GM15510 (cell line): ENCODE measurements around the gene GSX2.

Experiments used
- POLR2A ChIP-seq: IDR thresholded peaks from 3 replicates; pipeline ENCODE4 v1.6.1; 2011; ENCODE audit warnings: borderline replicate concordance; ENCODE audit not compliant: insufficient read length; ENCODE audit errors: extremely low read depth

Gene GSX2

DNA sequence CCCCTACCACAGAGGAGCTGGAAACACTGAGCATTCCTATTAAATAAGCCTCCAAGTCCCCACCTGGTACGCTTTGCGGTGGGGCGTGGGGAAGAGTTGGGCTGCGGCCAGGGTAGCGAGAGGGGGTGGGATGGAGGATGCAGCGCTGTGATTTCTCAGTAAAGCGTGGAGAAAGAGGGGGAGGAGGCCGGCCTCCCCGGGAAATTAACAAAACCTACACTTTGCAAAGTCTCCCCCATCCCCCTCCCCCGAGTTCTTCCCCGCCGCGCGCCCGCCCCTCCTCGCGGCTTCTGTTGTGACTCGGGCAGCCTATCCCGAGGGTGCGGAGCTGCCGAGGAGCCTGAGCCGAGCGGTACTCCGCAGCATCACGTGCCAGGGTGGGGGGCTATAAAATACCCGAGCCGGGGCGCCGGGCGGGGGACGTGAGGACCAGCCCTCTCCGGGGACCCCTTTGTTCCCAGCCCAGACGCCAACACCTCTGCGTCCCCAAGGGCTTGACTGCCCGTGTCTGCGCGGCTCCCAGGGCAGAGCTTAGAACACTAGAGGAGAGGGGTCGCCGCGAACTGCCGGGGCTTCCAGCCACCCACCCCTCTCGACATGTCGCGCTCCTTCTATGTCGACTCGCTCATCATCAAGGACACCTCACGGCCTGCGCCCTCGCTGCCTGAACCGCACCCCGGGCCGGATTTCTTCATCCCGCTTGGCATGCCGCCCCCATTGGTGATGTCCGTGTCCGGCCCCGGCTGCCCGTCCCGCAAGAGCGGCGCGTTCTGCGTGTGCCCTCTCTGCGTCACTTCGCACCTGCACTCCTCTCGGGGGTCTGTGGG is at the start of gene GSX2:
Gene GSX2 (plus strand): TSS at position 416 of the 827 bp plus-strand sequence. CDS start 182 bp downstream, at position 598.
- no peak for TF ChIP-seq POLR2A

DNA sequence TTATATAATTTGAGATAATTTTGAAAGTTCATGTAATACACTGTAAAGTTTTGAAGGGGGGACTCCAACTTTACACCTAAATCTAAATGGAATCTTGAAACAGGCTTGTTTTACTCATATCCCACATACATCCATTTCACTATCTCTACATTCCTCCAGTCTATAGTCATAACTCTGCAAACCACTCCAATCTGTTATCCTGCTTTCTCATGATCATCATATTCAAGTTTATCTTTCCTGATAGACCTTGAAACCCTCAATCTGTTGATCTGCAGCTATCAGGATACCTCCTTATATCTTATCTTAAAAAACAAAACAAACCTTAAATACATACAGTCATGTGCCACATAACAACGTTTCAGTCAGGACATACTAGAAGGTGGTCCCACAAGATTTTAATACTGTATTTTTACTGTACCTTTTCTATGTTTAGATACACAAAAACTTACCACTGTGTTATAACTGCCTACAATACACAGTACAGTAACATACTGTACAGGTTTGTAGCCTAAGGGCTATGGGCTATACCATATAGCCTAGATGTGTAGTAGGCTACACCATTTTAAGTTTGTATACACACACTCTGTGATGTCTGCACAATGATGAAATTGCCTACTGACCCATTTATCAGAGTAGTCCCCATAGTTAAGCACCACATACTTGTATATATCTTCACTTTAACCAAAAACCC is 49.6 kb upstream of the GSX2 start:
- TF ChIP-seq POLR2A, result no peak

DNA sequence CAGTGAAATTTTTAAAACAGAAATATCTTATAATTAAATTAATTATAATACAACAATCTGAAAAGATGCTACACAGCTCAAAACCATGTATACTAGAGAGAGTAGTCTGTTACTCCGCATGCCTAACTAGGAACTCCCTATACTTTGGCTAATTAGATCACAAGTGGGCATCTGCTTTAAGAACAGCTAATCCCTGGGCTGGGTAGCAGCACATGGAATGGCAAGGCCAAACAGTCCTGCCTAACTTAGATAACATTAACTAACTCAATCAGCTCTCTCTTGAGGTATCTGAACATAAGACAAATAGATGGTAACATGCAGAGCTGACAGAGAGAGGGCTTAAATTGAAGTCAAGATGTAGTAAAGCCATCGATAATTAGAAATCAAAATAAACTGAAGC is 45.5 kb upstream of the GSX2 start:
- no peak for TF ChIP-seq POLR2A

DNA sequence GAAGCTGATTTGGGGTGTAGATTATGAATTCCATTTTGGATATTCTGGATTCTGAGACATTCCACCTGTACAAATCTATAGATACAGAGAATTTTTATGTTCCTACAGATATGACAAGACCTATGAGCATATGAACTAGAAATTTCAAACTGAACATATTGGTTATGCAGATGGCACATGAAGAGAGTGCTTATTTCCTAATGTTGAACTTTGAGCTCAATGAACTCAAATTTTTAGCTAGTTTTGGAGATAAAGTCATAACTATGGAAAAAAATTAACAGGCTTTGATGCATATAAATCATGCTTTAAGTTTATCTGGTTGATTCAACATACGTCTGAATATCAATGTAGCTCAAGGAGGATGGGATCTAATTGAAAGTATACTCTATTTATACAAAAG is 44.5 kb upstream of the GSX2 start:
- no peak for TF ChIP-seq POLR2A

DNA sequence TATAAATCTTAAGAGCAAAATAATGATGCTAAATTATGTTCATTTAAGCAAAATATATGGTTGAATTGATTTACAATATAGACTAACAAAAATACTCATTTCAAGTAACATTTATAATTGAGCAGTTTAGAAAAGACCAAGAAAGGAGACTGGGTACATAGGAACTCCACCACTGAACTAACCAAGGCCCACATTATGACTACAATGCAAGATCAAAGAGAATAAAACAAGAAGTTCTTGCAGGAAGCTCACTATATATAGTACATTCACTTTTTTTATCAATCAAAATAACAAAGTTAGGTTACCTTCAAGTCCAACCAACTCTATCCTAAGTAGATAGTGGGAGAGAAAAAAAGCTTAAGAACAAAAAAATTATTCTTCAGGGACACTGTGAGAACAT is 43.6 kb upstream of the GSX2 start:
- TF ChIP-seq POLR2A, result no peak

DNA sequence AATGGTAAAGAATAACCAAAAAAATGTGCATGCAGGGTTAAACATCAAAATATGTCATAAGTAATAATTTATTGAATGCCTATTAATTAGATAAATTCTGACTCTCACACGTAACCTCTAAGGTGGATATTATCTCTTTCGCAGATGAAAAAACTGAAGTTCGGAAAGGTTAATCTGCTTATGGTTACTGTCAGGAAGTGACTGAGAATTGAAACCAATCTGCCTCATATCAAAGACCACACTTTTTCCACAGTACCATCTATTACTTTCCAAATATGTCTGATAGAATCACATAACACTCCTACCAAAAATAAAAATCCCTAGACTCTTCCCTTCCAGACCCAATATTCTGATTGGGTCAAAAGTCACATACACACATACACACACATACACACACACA is 41.8 kb upstream of the GSX2 start:
- no peak for TF ChIP-seq POLR2A

DNA sequence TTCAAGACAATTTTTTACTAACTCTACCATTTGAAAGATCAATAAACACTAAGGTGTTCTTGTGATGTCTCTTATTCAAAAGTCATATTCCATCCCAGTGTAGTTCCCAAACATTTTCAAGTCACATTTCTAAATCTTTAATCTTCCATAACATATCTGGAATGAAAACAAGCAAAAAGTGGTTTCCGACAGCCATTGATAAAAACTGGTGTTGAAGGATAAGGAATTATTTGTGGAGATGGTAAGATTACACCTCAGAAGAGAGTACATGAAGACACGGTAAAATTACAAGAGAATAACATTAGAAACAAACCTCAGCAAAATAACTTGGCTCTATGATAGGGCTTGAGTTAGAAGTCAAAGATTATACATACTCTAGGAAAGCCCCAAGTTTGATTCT is 39.8 kb upstream of the GSX2 start:
- no peak for TF ChIP-seq POLR2A

DNA sequence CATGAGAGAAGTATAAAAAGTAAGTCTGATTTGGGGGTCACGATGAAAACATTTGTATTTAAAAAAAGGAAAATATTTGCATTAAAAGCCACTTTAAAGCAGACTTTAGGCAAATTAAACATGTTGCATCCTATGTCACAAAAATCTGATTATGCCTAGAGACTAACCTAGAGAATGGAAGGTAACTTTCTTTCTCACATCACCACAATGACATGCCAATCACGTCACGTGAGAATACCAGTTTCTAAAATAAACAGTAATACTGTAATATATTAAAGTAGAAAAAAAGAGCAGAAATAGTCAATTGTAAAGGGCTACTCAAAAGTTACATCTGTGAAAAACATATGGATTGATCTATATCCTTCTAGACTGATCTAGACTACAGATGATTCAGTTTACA is 38.9 kb upstream of the GSX2 start:
- TF ChIP-seq POLR2A, result no peak

DNA sequence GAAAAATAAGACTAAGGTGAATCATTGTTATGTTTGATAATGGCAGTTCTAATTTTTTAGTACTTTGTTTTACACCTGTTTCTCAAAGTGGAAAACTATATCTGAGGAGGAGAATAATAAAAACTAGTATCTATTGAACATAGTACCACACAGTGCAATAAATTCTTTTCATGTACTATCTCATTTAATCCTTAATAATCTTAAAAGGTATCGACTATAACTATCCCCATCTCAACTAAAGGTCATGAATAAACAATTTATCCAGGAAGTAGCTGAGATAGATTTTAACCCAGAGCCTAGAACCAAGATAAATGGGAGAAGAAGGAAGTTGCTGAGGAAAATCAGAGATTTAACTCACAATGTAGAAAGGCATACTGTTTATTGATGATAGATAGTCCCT is 38.1 kb upstream of the GSX2 start:
- no peak for TF ChIP-seq POLR2A

DNA sequence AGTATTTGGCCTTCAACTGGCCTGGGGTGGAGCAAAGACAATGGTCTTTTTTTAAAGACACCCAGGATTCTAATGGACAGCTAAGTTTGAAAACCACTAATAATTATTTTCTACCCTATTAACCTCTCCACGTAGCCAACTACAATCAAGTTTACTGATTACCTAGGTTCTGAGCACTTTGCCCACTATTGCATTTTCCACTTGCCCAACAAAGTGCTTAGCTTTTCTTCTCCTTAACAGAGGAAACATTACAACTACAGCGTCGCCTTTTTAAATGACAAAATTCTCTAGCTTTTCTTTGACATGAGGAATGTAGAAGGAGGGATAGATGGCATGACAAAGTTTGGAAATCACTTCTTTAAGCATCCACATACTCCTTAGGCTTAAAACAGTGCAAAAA is 37.6 kb upstream of the GSX2 start:
- no peak for TF ChIP-seq POLR2A

DNA sequence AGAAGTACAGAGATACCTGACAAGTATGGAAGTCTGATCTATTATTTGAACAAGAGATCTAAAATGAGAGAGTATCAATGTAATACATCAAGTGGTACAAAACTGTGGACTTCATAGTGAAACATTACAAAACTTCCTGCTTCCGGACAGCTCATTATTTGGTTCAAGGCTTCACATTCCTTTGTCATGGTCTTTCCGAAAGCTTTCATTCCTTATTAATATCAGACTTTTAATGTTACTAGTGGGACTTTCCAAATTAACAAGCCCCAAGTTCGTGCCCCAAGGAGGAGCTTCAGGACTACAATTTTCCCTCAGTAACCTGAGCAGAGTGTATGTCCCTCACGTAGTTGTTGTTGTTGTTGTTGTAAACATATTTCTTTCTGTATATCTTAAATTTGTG is 36.7 kb upstream of the GSX2 start:
- no peak for TF ChIP-seq POLR2A

DNA sequence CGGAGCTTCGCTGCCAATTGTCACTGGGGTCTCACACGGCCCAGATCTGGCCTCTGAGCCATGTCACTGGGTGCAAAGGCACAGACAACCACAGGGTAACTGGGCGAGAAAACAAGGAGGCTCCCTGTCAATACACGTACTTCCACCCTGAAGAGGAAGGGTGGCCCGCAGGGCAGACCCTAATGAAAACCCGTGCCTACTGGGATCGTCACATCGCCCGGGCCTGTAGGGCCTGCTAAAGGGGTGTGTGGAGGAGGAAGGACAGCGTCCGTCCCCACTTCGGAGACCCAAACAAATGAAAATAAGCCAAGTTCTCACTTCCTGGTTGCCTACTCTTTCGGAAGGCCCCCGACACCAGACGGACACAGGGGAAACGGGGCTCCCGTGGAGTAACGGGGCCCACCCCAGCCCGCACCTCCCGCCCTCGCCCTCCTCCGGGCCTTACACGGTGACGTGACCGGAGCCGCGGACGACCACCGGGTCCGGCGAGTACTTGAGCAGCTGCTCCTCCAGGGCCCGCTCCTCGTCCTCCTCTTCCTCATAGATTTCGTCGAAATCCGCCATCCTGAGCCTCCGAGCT is 36.1 kb upstream of the GSX2 start:
- no peak for TF ChIP-seq POLR2A

DNA sequence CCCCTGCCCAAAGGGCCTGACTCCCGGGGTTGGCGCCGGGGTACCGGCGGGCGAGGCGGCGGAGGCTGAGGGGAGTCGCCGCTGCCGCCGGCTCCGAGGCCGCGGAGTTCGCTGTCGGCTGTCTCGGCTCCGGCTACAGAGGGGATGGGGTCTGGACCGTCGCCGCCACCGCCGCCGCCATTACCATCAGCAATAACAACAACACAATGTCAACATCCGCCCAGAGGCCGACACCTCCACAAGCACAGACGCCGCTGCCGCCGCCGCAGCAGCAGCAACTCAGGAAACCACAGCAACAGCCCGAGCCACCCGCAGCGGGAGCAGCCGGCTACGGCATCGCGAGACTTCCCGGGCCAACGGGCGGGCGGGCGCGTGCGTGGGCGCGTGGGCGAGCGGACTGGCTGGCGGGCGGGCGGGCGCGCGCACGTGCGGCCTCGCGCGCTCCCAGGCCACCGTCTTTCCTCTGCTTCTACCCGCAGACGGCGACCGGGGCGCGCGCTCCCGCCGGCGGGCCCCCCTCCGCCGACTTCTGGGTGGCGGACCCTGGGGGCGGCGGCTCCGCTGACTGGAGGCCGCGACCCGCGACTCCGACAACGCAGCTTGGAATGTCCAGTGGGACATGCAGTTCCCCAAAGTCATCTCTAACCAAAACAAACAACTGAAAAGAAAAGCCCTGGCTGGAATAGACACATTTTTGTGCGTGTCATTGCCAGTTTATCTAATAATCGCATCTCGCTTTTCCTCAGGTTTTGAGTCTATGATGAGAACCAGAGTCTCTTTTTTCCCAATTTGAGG is 35.4 kb upstream of the GSX2 start, which contains the start of gene CHIC2:
Gene CHIC2 (minus strand): TSS at position 289 of the 795 bp plus-strand sequence. CDS start 305 bp downstream, outside the sequence.
- peak; percentile 92 for TF ChIP-seq POLR2A

DNA sequence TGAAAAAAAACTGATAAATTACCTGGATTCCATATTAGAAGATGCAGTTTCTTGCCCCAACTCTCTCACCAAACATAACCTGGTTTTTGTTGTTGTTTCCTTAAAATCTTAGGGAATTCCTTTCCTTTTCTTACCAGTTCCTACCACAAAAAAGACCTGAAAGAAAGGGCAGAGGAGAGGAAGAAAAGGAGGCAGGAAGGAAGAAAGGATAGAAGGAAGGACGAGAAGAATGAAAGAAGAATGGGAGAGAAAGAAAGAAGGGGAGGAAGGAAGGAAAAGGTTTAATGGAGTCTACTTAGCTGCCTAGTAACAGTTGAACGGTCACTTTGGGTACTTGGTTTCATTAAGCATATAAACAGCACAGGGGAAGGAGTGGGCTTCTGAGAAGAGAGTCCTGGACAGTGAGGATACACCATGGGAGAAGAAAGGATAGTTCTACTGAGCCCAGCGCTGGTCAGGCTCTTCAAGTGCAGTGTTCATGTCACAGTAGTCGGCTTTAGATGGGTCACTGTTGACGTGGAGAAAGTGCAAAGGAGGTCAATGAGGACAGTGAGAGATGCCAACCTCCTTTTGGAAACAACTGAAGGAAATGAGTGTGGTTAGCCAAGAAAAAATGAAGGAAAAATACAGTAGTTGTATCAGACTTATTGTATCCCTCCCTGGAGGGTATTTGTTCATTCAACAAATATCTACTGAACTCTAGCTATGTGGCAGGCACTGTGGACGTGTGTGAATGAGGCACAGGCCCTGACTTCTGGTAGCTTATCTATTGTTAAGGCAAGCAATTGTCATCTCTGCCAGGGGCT is 34.5 kb upstream of the GSX2 start:
- TF ChIP-seq POLR2A, result no peak
